Subcutaneous adipose tissue (tissue), 4 donors: ENCODE results near the gene SH3BP4. TPM values are rescaled to one million over a fixed set of nuclear protein-coding genes. Genes with fewer than 3 reads are reported as not detected.

Experiments
- CTCF ChIP-seq: fragments of 450-650 bp; IDR thresholded peaks from one replicate; pipeline ENCODE4 v1.5.1; 2016; ENCODE audit warnings: low read depth, mild to moderate bottlenecking, control low read depth, antibody characterized with exemption, moderate library complexity
- total RNA-seq, 4 donors: library from RNA; depleted of rRNA; stranded (reverse); fragments of >200 nt; gene quantifications; one replicate each; pipeline ENCODE4 v1.1.0, GENCODE V29; 2016

The SH3BP4 gene
- total RNA-seq, 4 donors from 2014 or later = 12.4 to 35.6 (median 24.1) TPM

GRCh38 chr2:234996941-234997270, 45.1 kb downstream of the SH3BP4 start:
- TF ChIP-seq CTCF = no peak

DNA sequence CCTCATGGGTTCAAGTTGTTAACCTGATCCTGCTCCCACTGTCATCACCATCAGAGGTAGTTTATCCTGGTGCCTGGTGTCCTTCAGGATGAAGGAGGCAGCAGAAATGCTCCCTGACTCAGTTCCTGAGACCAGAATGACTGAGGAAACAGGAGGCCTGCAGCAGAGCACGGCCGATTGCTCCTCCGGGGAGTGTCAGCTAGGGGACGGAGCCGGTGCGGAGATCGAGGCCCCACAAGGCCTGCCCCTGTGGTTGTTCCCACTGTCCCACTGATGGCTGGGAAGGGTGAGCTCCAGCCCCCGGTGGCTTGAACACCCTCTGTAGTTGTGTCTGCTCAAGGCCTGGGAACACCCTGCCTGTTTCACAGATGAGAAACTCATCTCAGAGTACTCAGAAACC, 45.6 kb downstream of the SH3BP4 start:
- no peak for TF ChIP-seq CTCF

GRCh38 chr2:234998404-234999211, 46.8 kb downstream of the SH3BP4 start:
- no peak for TF ChIP-seq CTCF

DNA sequence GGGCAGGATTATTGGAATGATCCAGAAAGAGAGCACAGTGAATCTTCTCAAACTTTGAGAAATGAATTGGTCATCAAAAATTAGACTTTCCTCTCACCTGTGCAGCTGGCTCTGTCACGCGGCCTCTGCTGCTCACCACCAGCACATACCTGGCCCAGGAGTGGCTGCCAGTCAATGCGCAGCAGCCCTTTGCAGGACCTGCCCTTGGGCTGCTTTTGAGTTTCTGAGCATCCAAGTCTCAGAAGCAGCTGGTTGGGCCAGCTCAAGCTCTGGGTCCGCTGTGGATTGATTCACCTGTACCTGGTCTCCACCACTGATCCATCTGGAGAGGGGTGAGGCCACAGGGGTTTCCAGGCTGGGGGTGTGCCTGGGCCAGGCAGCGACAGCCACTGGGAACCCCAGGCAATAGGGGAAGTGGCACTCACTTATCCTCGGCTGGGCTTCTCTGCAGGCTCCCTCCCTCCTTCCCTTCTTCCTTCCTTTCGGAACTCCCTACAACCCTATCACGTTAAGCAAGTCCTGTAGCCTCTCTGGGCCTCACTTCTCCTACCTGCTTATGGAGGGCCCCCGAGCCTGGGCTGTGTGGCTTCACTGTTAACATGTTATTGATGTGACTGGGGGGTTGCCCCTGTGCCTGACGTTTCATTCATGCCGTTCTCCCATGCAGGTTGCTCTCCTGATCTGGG, 48.1 kb downstream of the SH3BP4 start:
- no peak for TF ChIP-seq CTCF

DNA sequence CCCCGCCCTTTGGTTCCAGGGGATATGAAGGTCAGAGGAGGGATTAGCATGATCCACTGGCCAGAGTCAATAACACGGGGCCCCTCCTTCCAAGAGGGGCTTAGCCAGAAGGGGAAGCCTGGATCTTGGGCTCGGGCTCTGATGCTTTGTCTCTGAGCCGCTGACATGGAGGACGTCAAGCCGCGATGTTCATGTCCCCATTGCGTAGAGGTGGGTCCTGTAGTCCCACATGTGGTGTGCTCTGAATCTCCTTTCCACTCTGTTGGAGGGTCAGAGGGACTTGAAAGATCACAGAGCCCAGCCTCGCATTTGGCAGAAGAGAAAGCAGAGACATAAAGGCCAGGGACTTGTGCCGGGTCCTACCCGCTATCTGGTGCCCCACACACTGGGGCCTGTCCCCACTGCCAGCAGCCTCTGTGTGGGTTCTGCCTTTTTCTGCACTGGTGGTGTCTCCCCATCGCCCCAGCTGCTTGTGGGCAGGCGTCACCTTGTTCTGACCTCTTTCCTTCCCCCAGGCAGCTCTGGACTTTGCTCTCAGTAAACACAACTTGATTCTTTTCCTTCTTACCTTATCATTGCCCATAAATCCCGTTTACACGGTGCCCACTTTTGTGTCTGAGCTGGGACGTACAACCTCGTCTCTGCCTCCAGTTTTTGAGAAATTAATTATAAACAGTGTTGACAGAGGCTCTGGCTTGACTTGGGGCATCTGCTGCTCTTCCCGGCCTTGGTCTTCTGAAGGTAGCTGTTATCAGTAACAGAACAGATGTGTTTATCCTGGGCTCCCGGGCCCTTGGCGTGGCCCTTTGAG, 48.8 kb downstream of the SH3BP4 start:
- no peak for TF ChIP-seq CTCF

GRCh38 chr2:235001237-235002133, 49.7 kb downstream of the SH3BP4 start:
- TF ChIP-seq CTCF = no peak
